PFSK-1 (cell line): ENCODE data around the gene ADPRH.

Experiments used
- FOXP2 ChIP-seq: optimal IDR thresholded peaks from 2 replicates; pipeline ENCODE3; 2011; ENCODE audit warnings: borderline replicate concordance, control low read depth, inconsistent platforms; ENCODE audit not compliant: insufficient read depth; ENCODE audit errors: extremely low read length, extremely low read depth
- POLR2AphosphoS5 ChIP-seq: IDR thresholded peaks from 2 replicates; pipeline ENCODE4 v1.6.1; 2012; ENCODE audit warnings: low read depth, mild to moderate bottlenecking, control low read depth, low read length, moderate library complexity
- REST ChIP-seq, 2 experiments: IDR thresholded peaks; 2 replicates each; pipeline versions ENCODE4 v1.6.1 to v1.8.0; 2011 to 2012; ENCODE audit warnings: low read depth in 2 of 2, low read length in 2 of 2, control low read depth in 1 of 2, inconsistent platforms in 1 of 2, mild to moderate bottlenecking in 1 of 2, moderate library complexity in 1 of 2; ENCODE audit not compliant: insufficient read depth in 1 of 2
- SIN3A ChIP-seq: IDR thresholded peaks from 2 replicates; pipeline ENCODE4 v1.6.1; 2012; ENCODE audit warnings: mild to moderate bottlenecking, low read length, moderate library complexity, borderline replicate concordance; ENCODE audit not compliant: insufficient read depth
- TAF1 ChIP-seq: IDR thresholded peaks from 2 replicates; pipeline ENCODE4 v1.6.1; 2012; ENCODE audit warnings: low read length, control low read depth, borderline replicate concordance; ENCODE audit not compliant: insufficient read depth

ADPRH gene

GRCh38 chr3:119635719-119636118 lies 56.4 kb downstream of the ADPRH start:
- no peak for TF ChIP-seq SIN3A
- no peak for TF ChIP-seq POLR2AphosphoS5
- no peak for TF ChIP-seq TAF1
- no peak for TF ChIP-seq FOXP2
- no peak for TF ChIP-seq REST (IDR thresholded peaks at IDR 0.05; ENCODE audit: insufficient read depth in 1 of 2, low read depth in 2 of 2, low read length in 2 of 2)

- TF ChIP-seq POLR2AphosphoS5 (no peak), FOXP2 (no peak), SIN3A (no peak), REST (IDR thresholded peaks at IDR 0.05; ENCODE audit: insufficient read depth in 1 of 2, low read depth in 2 of 2, low read length in 2 of 2) (no peak), TAF1 (no peak)
Measured at GRCh38 chr3:119636249-119636648, 57.0 kb downstream of the ADPRH start.

- TF ChIP-seq TAF1 (no peak), REST (IDR thresholded peaks at IDR 0.05; ENCODE audit: insufficient read depth in 1 of 2, low read depth in 2 of 2, low read length in 2 of 2) (no peak), SIN3A (no peak), POLR2AphosphoS5 (no peak)
Measured at GRCh38 chr3:119636891-119637611, 57.8 kb downstream of the ADPRH start.

- TF ChIP-seq SIN3A = no peak
- no peak for TF ChIP-seq TAF1
- no peak for TF ChIP-seq REST (IDR thresholded peaks at IDR 0.05; ENCODE audit: insufficient read depth in 1 of 2, low read depth in 2 of 2, low read length in 2 of 2)
- TF ChIP-seq FOXP2 = no peak
- TF ChIP-seq POLR2AphosphoS5 = no peak
Measured at GRCh38 chr3:119637679-119638477, 58.6 kb downstream of the ADPRH start.
